Upper lobe of right lung (tissue), 1 donor: ENCODE results near the gene YWHAB. TPM values are rescaled to one million over a fixed set of nuclear protein-coding genes. Genes with fewer than 3 reads are reported as not detected.

Experiments
- ATAC-seq: fragments of 200-7000 bp; cut with Tn5 transposase; one replicate; pipeline ENCODE4 v1.9.1; 2020; ENCODE audit warnings: mild to moderate bottlenecking, moderate library complexity
- DNase-seq: peaks from one replicate; pipeline ENCODE4 v3.0.0-alpha.2; 2020
- H3K27ac ChIP-seq: fragments of 200-600 bp; one replicate; pipeline ENCODE4 v1.8.0; 2022
- H3K27me3 ChIP-seq: fragments of 200-600 bp; one replicate; pipeline ENCODE4 v1.8.0; 2022; ENCODE audit warnings: mild to moderate bottlenecking
- H3K36me3 ChIP-seq: fragments of 200-600 bp; one replicate; pipeline ENCODE4 v1.8.0; 2022
- H3K4me1 ChIP-seq: fragments of 200-600 bp; one replicate; pipeline ENCODE4 v1.8.0; 2022
- H3K4me3 ChIP-seq: fragments of 200-600 bp; one replicate; pipeline ENCODE4 v1.8.0; 2022; ENCODE audit warnings: mild to moderate bottlenecking
- H3K9me3 ChIP-seq: fragments of 200-600 bp; one replicate; pipeline ENCODE4 v1.8.0; 2022
- intact Hi-C: fragments of 100-400 bp; cut with DNase I; formaldehyde crosslinking; loops from one replicate; pipeline ENCODE4 v1.11.0; 2022
- total RNA-seq: library from RNA; stranded (reverse); fragmentation: NEBNext Ultra II Directional; extraction: Animal tissue kit (Norgen Biotek cat#: 25700); gene quantifications from one replicate; pipeline ENCODE4 v1.2.1, GENCODE V29; 2021
- TF ChIP-seq, protein P1 (sequence below): fragments of 200-600 bp; IDR thresholded peaks from one replicate; pipeline ENCODE4 v1.8.0; 2022; ENCODE audit warnings: antibody characterized with exemption
- donor health status: DM: no; HTN: yes; CAD: no; lungs with severe emphysema.

YWHAB gene
- total RNA-seq, 1 donor from 2014 or later: 185 TPM

DNA sequence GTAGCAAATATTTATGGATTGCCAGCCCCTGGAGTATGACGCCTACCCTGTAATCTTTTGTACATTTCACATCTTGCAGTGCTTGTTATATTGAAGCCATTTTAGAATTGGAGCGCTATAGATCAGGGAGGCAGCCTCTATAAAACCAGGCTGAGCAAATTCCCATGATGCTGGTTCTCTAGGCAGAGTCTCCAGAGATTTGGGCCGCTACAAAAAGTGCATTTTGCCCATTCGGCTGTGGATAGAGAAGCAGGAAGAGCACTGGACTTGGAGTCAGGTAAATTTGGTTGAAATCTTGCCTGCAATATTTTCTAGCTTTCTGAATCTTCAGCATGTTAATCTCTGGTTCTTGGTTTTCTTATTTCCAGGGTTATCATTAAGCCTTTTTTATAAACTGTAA is 2.0 kb downstream of the YWHAB start:
- Histone ChIP-seq H3K27ac (no peak overlapping the region), H3K9me3 (no peaks in the 10 kb centered on the region), H3K36me3 (no peaks in the 10 kb centered on the region), H3K4me1 (peaks cover 59% of the 10 kb centered on the region), H3K27me3 (no peaks in the 10 kb centered on the region), H3K4me3 (peak overlapping the region; percentile 89)
- intact Hi-C loops: no loop called here
- TF ChIP-seq, protein P1, sequence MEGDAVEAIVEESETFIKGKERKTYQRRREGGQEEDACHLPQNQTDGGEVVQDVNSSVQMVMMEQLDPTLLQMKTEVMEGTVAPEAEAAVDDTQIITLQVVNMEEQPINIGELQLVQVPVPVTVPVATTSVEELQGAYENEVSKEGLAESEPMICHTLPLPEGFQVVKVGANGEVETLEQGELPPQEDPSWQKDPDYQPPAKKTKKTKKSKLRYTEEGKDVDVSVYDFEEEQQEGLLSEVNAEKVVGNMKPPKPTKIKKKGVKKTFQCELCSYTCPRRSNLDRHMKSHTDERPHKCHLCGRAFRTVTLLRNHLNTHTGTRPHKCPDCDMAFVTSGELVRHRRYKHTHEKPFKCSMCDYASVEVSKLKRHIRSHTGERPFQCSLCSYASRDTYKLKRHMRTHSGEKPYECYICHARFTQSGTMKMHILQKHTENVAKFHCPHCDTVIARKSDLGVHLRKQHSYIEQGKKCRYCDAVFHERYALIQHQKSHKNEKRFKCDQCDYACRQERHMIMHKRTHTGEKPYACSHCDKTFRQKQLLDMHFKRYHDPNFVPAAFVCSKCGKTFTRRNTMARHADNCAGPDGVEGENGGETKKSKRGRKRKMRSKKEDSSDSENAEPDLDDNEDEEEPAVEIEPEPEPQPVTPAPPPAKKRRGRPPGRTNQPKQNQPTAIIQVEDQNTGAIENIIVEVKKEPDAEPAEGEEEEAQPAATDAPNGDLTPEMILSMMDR: no peak
- no peak for DNase-seq
- ATAC-seq: no peak

DNA sequence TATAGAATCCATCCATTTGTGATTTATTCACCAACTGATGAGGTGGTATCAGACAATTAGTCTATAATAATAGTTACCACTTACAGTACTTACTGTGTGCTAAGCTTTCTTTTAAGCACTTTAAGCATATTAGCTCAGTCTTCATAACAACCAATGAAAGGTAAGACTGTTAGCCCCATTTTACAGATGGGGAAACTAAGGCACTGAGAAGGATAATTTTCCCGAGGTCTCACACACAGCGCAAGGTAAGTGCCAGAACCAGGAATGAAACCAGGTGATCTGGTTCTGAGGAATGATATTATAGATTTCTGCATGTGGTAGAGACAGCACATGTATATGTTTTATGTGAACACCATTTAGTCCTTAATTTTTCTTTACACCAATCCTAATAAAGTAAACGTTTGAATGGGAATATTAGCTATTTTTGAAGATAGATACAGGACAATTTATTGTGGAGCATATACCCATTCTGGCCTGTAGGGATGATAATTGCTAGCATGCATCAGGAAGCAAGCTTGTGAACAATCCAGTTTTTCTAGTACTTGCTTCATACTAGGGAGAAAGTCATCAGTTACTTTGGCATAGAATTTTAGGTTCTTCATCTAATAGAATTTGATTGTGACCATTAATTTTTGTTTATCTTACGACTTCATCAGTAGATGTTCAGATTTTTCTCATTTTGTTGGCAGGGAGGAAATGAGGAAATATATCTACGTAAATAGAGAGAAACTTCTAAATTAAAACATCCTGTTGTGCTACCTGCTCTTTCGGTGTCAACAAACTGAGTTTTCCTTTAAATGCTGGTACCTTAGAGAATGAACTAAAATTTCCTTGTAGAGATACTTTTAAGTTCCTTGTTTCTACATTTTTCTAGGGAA is 3.0 kb downstream of the YWHAB start:
- TF ChIP-seq, protein P1: peak; percentile 44
- intact Hi-C loops: no loop called here
- Histone ChIP-seq H3K9me3 (no peaks in the 10 kb centered on the region), H3K36me3 (no peaks in the 10 kb centered on the region), H3K27me3 (no peaks in the 10 kb centered on the region), H3K4me1 (peaks cover 66% of the 10 kb centered on the region), H3K27ac (no peak overlapping the region), H3K4me3 (peak overlapping the region; percentile 1)
- ATAC-seq (no peak), DNase-seq (no peak)

DNA sequence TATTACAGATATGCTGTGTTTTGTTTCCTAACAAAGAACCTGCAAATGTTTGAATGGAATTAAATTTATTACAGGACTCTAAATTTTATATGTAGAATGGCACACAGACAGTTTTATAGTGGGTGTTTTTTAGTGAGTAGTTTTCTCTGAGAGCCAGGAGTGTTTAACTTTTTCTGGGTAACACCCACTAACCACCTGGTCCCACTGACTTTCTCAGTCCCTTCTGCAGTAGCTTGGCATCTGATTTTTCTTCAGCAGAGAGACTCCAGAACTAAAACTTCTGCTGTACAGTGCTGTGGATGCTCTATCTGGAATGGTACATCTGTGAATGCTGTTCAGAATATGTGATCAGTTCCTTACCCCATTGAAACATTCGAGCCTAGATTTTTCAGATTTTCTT is 6.3 kb downstream of the YWHAB start:
- Histone ChIP-seq H3K4me3 (no peak overlapping the region), H3K27me3 (no peaks in the 10 kb centered on the region), H3K27ac (no peak overlapping the region), H3K4me1 (peaks cover 86% of the 10 kb centered on the region), H3K9me3 (no peaks in the 10 kb centered on the region), H3K36me3 (no peaks in the 10 kb centered on the region)
- intact Hi-C loops: no loop called here
- ATAC-seq: no peak
- TF ChIP-seq, protein P1: no peak
- no peak for DNase-seq

DNA sequence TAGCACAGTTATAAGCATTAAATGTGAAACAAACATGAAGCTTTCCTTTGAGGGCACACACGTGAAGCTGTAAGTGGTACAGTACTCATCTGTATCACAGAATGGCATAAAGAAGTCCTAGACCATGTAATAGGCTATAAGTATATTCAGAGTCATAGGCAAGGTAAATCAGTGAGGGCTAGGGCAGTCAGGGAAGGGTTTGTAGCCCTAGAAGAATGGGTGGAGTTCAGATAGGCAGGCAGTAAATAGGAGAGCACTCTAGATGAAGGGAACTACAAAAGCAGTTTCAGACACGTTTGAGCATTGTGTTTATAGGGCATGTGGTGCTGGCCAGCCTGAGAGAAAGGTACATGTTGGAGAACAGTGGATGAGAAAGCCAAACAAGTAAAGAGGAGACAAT is 9.5 kb downstream of the YWHAB start:
- Histone ChIP-seq H3K4me1 (peaks cover 80% of the 10 kb centered on the region), H3K9me3 (no peaks in the 10 kb centered on the region), H3K27me3 (no peaks in the 10 kb centered on the region), H3K27ac (no peak overlapping the region), H3K4me3 (no peak overlapping the region), H3K36me3 (no peaks in the 10 kb centered on the region)
- ATAC-seq (no peak), DNase-seq (no peak)
- intact Hi-C loops: no loop called here
- TF ChIP-seq, protein P1: no peak

DNA sequence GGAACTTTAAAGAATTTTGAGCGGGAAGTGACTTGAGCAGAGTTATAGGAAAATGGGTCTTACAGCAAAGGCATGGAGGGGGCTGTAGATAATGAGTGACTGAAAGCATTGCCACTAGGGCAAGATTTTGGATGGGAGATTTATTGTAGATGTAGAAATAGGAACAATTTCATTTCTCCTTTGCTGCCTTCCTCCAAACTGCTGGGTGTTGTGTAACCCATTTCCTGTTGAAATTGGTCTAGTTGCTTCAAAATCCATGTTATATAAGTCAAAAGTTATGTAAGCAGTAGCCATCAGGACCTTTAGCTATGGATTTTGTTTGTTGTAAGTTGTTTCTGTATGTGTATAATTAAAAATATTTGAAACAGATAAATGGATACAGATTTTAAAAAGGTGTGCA is 11.1 kb downstream of the YWHAB start:
- H3K27me3 ChIP-seq: no peaks in the 10 kb centered on the region
- DNase-seq (no peak), ATAC-seq (peak; percentile 53)
- H3K4me3 ChIP-seq: no peak overlapping the region
- peak overlapping the region; percentile 61 for H3K27ac ChIP-seq
- H3K9me3 ChIP-seq: no peaks in the 10 kb centered on the region
- H3K36me3 ChIP-seq: peaks cover 6% of the 10 kb centered on the region
- intact Hi-C loops: no loop called here
- TF ChIP-seq, protein P1: no peak
- H3K4me1 ChIP-seq: peaks cover 74% of the 10 kb centered on the region
